Fibroblast of skin of scalp (primary cell): ENCODE results near the gene RIMBP2.

Experiments used
- DNase-seq: peaks from one replicate; pipeline ENCODE4 v3.0.0-alpha.2; 2013

The RIMBP2 gene

GRCh38 chr12:130458341-130458740 lies 257.8 kb downstream of the RIMBP2 start:
- no peak for DNase-seq

- DNase-seq: no peak
These were observed 258.9 kb downstream of the RIMBP2 start for GRCh38 chr12:130457215-130457614.

- DNase-seq: no peak
These were observed 259.5 kb downstream of the RIMBP2 start for GRCh38 chr12:130456375-130457199.

- no peak for DNase-seq
These were observed 260.9 kb downstream of the RIMBP2 start for GRCh38 chr12:130455161-130455560.

- DNase-seq: no peak
These were observed 261.8 kb downstream of the RIMBP2 start for GRCh38 chr12:130454296-130454695.

GRCh38 chr12:130452546-130452945 lies 263.6 kb downstream of the RIMBP2 start:
- no peak for DNase-seq

GRCh38 chr12:130451001-130451930 lies 264.8 kb downstream of the RIMBP2 start:
- DNase-seq: no peak

GRCh38 chr12:130449291-130449690 lies 266.8 kb downstream of the RIMBP2 start:
- no peak for DNase-seq

- no peak for DNase-seq
These were observed 267.9 kb downstream of the RIMBP2 start for GRCh38 chr12:130448044-130448821.

GRCh38 chr12:130447655-130447965 lies 268.5 kb downstream of the RIMBP2 start:
- no peak for DNase-seq

GRCh38 chr12:130446846-130447654 lies 269.0 kb downstream of the RIMBP2 start:
- no peak for DNase-seq

- no peak for DNase-seq
These were observed 271.1 kb downstream of the RIMBP2 start for GRCh38 chr12:130444986-130445385.

GRCh38 chr12:130444061-130444460 lies 272.0 kb downstream of the RIMBP2 start:
- DNase-seq: no peak

- no peak for DNase-seq
These were observed 274.0 kb downstream of the RIMBP2 start for GRCh38 chr12:130441771-130442760.

- DNase-seq: no peak
These were observed 275.6 kb downstream of the RIMBP2 start for GRCh38 chr12:130440411-130441080.

- no peak for DNase-seq
These were observed 276.8 kb downstream of the RIMBP2 start for GRCh38 chr12:130439250-130439649.

- DNase-seq: no peak
These were observed 277.4 kb downstream of the RIMBP2 start for GRCh38 chr12:130438711-130439110.

GRCh38 chr12:130438243-130438620 lies 277.9 kb downstream of the RIMBP2 start:
- no peak for DNase-seq

GRCh38 chr12:130437555-130438242 lies 278.4 kb downstream of the RIMBP2 start:
- no peak for DNase-seq
